ENCODE measurements around the gene C9orf78.

DNA sequence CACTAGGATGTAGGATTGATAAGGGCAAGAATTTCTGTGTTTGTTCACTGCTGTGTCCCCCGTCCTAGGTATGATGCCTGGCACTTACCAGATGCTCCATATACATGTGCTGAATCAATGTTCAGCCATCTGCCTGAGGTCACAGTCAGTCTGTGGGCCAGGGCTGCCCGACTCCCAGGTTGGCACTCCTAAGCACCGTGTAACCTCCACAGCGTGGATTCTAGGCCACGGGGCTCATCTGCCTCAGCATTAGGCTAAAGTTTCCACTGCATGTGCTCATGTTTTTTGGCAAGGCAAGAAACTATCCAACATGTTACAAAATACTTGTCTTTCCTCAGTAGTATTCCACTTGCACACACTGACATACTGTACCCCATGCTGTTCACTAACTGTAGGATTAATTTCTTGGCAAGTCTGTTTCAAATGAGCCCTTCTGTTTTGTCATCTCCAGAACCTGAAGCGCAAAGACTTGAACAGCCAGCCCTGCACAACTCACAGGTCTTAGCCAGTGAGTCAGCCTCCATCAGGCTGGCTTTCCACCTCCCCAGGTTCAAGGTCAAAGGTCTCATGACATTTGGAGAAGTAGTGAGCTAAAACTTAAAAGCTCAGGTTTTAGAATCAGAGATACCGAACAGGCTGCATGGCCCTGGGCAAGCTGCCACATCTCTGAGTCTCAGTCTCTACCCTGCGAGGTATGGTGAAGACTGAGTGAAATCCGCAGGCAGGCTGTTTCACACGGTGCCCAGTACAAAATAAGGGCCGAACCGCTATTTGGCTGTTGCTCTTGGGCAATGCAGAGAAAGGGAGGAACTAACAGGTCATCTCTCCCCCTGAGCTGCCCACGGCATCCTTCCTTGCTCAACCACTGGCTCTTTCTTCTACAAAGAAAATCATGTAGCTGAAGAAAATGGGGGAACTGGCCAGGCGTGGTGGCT, 18.3 kb downstream of the C9orf78 start:
- TF ChIP-seq, protein P1, sequence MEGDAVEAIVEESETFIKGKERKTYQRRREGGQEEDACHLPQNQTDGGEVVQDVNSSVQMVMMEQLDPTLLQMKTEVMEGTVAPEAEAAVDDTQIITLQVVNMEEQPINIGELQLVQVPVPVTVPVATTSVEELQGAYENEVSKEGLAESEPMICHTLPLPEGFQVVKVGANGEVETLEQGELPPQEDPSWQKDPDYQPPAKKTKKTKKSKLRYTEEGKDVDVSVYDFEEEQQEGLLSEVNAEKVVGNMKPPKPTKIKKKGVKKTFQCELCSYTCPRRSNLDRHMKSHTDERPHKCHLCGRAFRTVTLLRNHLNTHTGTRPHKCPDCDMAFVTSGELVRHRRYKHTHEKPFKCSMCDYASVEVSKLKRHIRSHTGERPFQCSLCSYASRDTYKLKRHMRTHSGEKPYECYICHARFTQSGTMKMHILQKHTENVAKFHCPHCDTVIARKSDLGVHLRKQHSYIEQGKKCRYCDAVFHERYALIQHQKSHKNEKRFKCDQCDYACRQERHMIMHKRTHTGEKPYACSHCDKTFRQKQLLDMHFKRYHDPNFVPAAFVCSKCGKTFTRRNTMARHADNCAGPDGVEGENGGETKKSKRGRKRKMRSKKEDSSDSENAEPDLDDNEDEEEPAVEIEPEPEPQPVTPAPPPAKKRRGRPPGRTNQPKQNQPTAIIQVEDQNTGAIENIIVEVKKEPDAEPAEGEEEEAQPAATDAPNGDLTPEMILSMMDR (IDR thresholded peaks at IDR 0.05): no peak
- no peak for TF ChIP-seq POLR2A (IDR thresholded peaks at IDR 0.05)

Measured in Peyer's patch (tissue), 4 donors.